ENCODE measurements around the gene TOMM5.

The TOMM5 gene

GRCh38 chr9:37587521-37587920 is 4.9 kb downstream of the TOMM5 start:
- Mint-ChIP-seq H3K27ac (no peak overlapping the region), H3K4me3 (no peak overlapping the region), H3K4me1 (ENCODE audit: low read depth) (peaks cover 22% of the 10 kb centered on the region), H3K36me3 (ENCODE audit: low read depth) (peaks cover 37% of the 10 kb centered on the region), H3K9me3 (no peaks in the 10 kb centered on the region), H3K27me3 (ENCODE audit: low read depth) (no peaks in the 10 kb centered on the region)

- Mint-ChIP-seq H3K9me3 (no peaks in the 10 kb centered on the region), H3K27ac (no peak overlapping the region), H3K4me1 (ENCODE audit: low read depth) (peaks cover 8% of the 10 kb centered on the region), H3K27me3 (ENCODE audit: low read depth) (no peaks in the 10 kb centered on the region), H3K36me3 (ENCODE audit: low read depth) (peaks cover 34% of the 10 kb centered on the region), H3K4me3 (no peak overlapping the region)
Observed at GRCh38 chr9:37583522-37584121, 8.8 kb downstream of the TOMM5 start.

- Mint-ChIP-seq H3K27ac (no peak overlapping the region), H3K9me3 (no peaks in the 10 kb centered on the region), H3K4me3 (no peak overlapping the region), H3K4me1 (ENCODE audit: low read depth) (peaks cover 7% of the 10 kb centered on the region), H3K27me3 (ENCODE audit: low read depth) (no peaks in the 10 kb centered on the region), H3K36me3 (ENCODE audit: low read depth) (peaks cover 30% of the 10 kb centered on the region)
Observed at GRCh38 chr9:37582548-37583157, 9.7 kb downstream of the TOMM5 start.

- Mint-ChIP-seq H3K36me3 (ENCODE audit: low read depth) (peaks cover 4% of the 10 kb centered on the region), H3K27ac (peak within 1 kb of the TSS; percentile 76), H3K27me3 (ENCODE audit: low read depth) (peaks cover 4% of the 10 kb centered on the region), H3K9me3 (no peaks in the 10 kb centered on the region), H3K4me3 (peak within 1 kb of the TSS; percentile 85), H3K4me1 (ENCODE audit: low read depth) (peaks cover 13% of the 10 kb centered on the region)
Observed at GRCh38 chr9:37575921-37576721, 16.3 kb downstream of the TOMM5 start, which contains the start of gene FBXO10. Gene FBXO10, minus strand, starts transcription at chr9:37576380. Its CDS starts 34,612 bp downstream, at chr9:37541768.

DNA sequence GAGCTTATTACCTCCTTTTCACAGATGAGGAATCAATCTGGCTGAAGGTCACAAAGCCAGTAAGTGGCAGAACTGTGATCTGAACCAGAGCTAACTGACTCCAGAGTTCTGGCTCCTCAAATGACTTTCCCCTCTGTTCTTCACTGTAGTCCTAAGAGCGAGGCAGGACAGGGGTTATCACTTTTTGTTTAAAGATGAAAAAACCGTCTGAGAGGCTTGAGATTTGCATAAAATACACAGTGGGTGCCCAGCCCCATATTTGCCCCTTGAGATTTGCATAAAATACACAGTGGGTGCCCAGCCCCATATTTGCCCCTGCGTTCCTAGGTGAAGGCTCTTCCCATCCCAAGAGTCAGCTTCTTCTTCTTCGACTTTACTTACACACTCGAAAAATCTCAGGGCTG is 16.9 kb downstream of the TOMM5 start:
- no peak overlapping the region for H3K27ac Mint-ChIP-seq

DNA sequence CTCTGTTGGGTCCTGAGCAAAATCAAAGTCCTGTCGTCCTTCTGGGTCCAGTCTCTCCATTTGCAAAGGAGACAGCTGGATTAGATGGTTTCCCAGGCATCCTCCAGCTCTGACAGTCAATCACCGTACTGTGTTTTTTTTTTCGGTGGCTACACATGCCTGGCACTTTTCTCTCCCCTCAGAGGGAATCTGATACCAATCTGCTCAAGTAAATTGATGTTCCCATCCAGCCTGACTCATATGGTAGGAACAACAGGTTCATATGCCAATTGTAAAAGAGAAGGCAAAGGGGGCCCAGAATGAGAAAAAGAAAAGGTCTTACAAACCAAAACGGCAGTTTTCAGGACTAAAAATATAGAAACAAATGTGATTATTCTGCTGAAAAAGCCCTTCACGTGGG is 17.4 kb downstream of the TOMM5 start:
- Mint-ChIP-seq H3K27ac (no peak overlapping the region), H3K9me3 (no peaks in the 10 kb centered on the region), H3K4me1 (ENCODE audit: low read depth) (peaks cover 13% of the 10 kb centered on the region), H3K4me3 (peak overlapping the region; percentile 70), H3K27me3 (ENCODE audit: low read depth) (peaks cover 4% of the 10 kb centered on the region), H3K36me3 (ENCODE audit: low read depth) (no peaks in the 10 kb centered on the region)

More for the DNA sequence above, 16.9 kb downstream of the TOMM5 start:
- Mint-ChIP-seq H3K4me1 (ENCODE audit: low read depth) (peaks cover 13% of the 10 kb centered on the region), H3K36me3 (ENCODE audit: low read depth) (no peaks in the 10 kb centered on the region), H3K4me3 (peak overlapping the region; percentile 70), H3K27me3 (ENCODE audit: low read depth) (peaks cover 4% of the 10 kb centered on the region), H3K9me3 (no peaks in the 10 kb centered on the region)

DNA sequence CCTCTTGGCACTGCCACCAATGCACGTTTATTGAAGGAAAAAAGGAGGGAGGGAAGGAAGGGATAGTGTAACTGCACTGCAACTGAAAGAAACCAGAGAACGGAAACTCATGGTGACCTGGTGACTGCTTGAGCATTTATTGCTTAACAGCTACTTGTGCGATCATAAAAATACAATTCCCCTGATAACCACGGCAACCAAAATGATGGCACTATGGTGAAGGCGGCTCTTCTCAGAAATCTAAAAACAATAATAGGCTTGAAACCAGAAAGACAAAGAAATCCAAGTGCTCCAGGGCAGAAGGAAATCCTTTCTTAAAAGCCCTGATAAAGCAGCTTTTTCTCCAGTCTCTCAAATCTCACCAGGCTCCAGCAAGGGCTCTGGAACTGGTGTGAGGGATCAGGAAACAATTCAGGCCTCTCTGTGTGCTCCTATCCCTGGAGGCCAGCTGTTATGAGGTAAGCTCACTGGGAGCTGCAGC is 18.1 kb downstream of the TOMM5 start:
- Mint-ChIP-seq H3K4me3 (no peak overlapping the region), H3K9me3 (no peaks in the 10 kb centered on the region), H3K27me3 (ENCODE audit: low read depth) (peaks cover 4% of the 10 kb centered on the region), H3K4me1 (ENCODE audit: low read depth) (peaks cover 13% of the 10 kb centered on the region), H3K27ac (no peak overlapping the region), H3K36me3 (ENCODE audit: low read depth) (no peaks in the 10 kb centered on the region)

DNA sequence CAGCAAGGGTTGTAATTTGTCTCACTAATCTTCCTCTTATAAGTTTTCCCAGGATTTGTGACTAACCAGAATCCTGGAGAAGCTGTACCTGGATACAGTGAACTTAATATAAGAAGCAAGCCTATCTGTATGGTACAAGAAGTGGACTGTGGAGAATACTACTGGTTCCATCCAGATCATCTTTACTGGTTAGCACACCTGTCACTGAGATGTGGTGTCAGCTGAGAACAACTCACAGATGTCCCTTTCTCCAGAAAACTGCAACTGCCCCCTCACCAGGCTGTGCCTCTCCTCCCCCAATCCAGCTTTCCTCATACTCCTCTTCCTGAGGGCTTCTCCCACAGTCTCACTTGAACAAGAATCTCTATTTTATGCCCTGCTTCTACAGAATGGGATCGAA is 21.1 kb downstream of the TOMM5 start:
- H3K27ac Mint-ChIP-seq, result no peak overlapping the region
- no peaks in the 10 kb centered on the region for H3K9me3 Mint-ChIP-seq
- H3K36me3 Mint-ChIP-seq (ENCODE audit: low read depth), result no peaks in the 10 kb centered on the region
- peaks cover 4% of the 10 kb centered on the region for H3K27me3 Mint-ChIP-seq (ENCODE audit: low read depth)
- H3K4me1 Mint-ChIP-seq (ENCODE audit: low read depth), result peaks cover 6% of the 10 kb centered on the region
- no peak overlapping the region for H3K4me3 Mint-ChIP-seq

DNA sequence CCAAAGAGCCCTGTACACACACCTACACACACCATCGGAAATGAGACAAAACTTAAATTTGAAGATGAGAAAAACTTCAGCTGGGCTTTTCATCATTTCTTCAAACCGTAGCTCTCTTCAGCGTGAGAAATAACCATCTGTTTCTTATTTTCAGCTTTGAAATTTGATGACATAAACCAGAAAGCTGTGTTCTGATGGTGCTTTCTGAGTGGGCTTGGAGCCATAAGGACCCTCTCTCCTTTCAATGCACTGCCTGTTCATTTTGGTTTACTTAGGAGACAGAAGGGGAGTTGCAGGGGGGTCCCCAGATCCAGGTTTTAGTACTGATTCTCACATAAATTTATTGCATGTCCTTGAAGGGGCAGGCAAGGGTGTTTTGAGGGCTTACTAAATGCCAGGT is 25.7 kb downstream of the TOMM5 start:
- Mint-ChIP-seq H3K9me3 (peaks cover 23% of the 10 kb centered on the region), H3K27ac (no peak overlapping the region), H3K4me1 (ENCODE audit: low read depth) (no peaks in the 10 kb centered on the region), H3K27me3 (ENCODE audit: low read depth) (no peaks in the 10 kb centered on the region), H3K36me3 (ENCODE audit: low read depth) (peaks cover 5% of the 10 kb centered on the region), H3K4me3 (no peak overlapping the region)

- peaks cover 5% of the 10 kb centered on the region for H3K36me3 Mint-ChIP-seq (ENCODE audit: low read depth)
- H3K4me3 Mint-ChIP-seq, result no peak overlapping the region
- H3K9me3 Mint-ChIP-seq, result peaks cover 23% of the 10 kb centered on the region
- H3K4me1 Mint-ChIP-seq (ENCODE audit: low read depth), result no peaks in the 10 kb centered on the region
- H3K27me3 Mint-ChIP-seq (ENCODE audit: low read depth), result no peaks in the 10 kb centered on the region
- H3K27ac Mint-ChIP-seq, result no peak overlapping the region
Observed at GRCh38 chr9:37565661-37566618, 26.5 kb downstream of the TOMM5 start.

GRCh38 chr9:37564916-37565315 is 27.5 kb downstream of the TOMM5 start:
- Mint-ChIP-seq H3K4me3 (no peak overlapping the region), H3K9me3 (peaks cover 23% of the 10 kb centered on the region), H3K36me3 (ENCODE audit: low read depth) (peaks cover 5% of the 10 kb centered on the region), H3K27me3 (ENCODE audit: low read depth) (no peaks in the 10 kb centered on the region), H3K27ac (no peak overlapping the region), H3K4me1 (ENCODE audit: low read depth) (no peaks in the 10 kb centered on the region)

DNA sequence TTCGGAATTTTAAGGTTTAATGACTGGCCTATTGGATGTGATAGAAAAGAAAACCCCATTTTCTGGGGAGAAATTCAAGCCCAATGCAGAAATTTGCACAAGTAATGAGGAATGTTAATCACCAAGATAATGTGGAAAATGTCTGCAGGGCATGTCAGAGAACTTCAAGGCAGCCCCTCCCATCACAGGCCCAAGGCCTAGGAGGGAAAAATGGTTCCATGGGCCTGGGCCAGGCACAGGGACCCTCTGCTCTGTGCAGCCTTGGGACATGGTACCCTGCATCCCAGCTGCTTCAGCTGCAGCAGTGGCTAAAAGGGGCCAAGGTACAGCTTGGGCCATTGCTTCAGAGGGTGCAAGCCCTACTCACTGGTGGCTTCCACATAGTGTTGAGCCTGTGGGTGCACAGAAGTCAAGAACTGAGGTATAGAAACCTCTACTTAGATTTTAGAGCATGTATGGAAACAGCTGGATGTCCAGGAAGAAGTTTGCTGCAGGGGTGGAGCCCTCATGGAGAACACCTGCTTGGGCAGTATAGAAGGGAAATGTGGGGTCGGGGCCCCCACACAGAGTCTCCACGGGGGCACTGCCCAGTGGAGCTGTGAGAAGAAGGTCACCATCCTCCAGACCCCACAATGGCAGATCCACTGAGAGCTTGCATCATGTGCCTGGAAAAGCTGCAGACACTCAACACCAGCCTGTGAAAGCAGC is 28.4 kb downstream of the TOMM5 start:
- peaks cover 5% of the 10 kb centered on the region for H3K36me3 Mint-ChIP-seq (ENCODE audit: low read depth)
- peaks cover 23% of the 10 kb centered on the region for H3K9me3 Mint-ChIP-seq
- H3K27ac Mint-ChIP-seq, result no peak overlapping the region
- H3K27me3 Mint-ChIP-seq (ENCODE audit: low read depth), result no peaks in the 10 kb centered on the region
- H3K4me3 Mint-ChIP-seq, result no peak overlapping the region
- no peaks in the 10 kb centered on the region for H3K4me1 Mint-ChIP-seq (ENCODE audit: low read depth)

GRCh38 chr9:37562826-37563225 is 29.6 kb downstream of the TOMM5 start:
- H3K27ac Mint-ChIP-seq, result no peak overlapping the region
- H3K4me1 Mint-ChIP-seq (ENCODE audit: low read depth), result no peaks in the 10 kb centered on the region
- H3K4me3 Mint-ChIP-seq, result no peak overlapping the region
- H3K36me3 Mint-ChIP-seq (ENCODE audit: low read depth), result peaks cover 5% of the 10 kb centered on the region
- H3K27me3 Mint-ChIP-seq (ENCODE audit: low read depth), result no peaks in the 10 kb centered on the region
- H3K9me3 Mint-ChIP-seq, result peaks cover 23% of the 10 kb centered on the region
